Measurements from ENCODE around the gene FOLR1.
A peak's percentile ranks its signal among the peaks of the same experiment; 100 is the strongest.

FOLR1 gene

GRCh38 chr11:72235351-72236057 is 43.6 kb downstream of the FOLR1 start:
- DNase-seq (ENCODE audit: low spot score) = no peak

- DNase-seq (ENCODE audit: low spot score) = peak; percentile 65
These were observed 44.2 kb downstream of the FOLR1 start for GRCh38 chr11:72236083-72236697.

GRCh38 chr11:72236774-72237111 is 44.8 kb downstream of the FOLR1 start:
- DNase-seq (ENCODE audit: low spot score) = peak; percentile 80

GRCh38 chr11:72237112-72237931 is 45.4 kb downstream of the FOLR1 start:
- DNase-seq (ENCODE audit: low spot score) = peak; percentile 87

GRCh38 chr11:72238040-72238450 is 46.1 kb downstream of the FOLR1 start:
- DNase-seq (ENCODE audit: low spot score) = peak; percentile 96

- DNase-seq (ENCODE audit: low spot score) = peak; percentile 76
These were observed 46.8 kb downstream of the FOLR1 start for GRCh38 chr11:72238492-72239312.

GRCh38 chr11:72239313-72239848 is 47.4 kb downstream of the FOLR1 start:
- DNase-seq (ENCODE audit: low spot score) = peak; percentile 78

- no peak for DNase-seq (ENCODE audit: low spot score)
These were observed 48.0 kb downstream of the FOLR1 start for GRCh38 chr11:72239849-72240460.

GRCh38 chr11:72240461-72241290 is 48.7 kb downstream of the FOLR1 start:
- DNase-seq (ENCODE audit: low spot score) = no peak

GRCh38 chr11:72241291-72241781 is 49.4 kb downstream of the FOLR1 start:
- no peak for DNase-seq (ENCODE audit: low spot score)

GRCh38 chr11:72242141-72242540 is 50.2 kb downstream of the FOLR1 start:
- no peak for DNase-seq (ENCODE audit: low spot score)

GRCh38 chr11:72243173-72244059 is 51.5 kb downstream of the FOLR1 start:
- DNase-seq (ENCODE audit: low spot score) = no peak

GRCh38 chr11:72244060-72244360 is 52.1 kb downstream of the FOLR1 start, which contains the start of gene PHOX2A:
TSS of gene PHOX2A (minus strand) at chr11:72244176. CDS start at chr11:72244004, 172 bp downstream.
- DNase-seq (ENCODE audit: low spot score) = no peak

GRCh38 chr11:72244361-72245262 is 52.7 kb downstream of the FOLR1 start:
- DNase-seq (ENCODE audit: low spot score) = peak; percentile 97

GRCh38 chr11:72245263-72245816 is 53.4 kb downstream of the FOLR1 start:
- no peak for DNase-seq (ENCODE audit: low spot score)
